Small intestine (tissue), 7 donors: ENCODE data around the gene PPP2R2B. TPM values are rescaled to one million over a fixed set of nuclear protein-coding genes. Genes with fewer than 3 reads are reported as not detected.
"Not testable (repeated sequence)": the region's sequence is repeated elsewhere in the genome, so short reads cannot be mapped to it uniquely, and the experiment has no call there.

Experiments
- DNase-seq, 2 donors: peaks; one replicate each; pipeline versions ENCODE4 v3.0.0 to v3.0.0-alpha.2; 2013
- FAIRE-seq: peaks from 2 replicates; lab custom pipeline; 2012; peaks lifted over from hg19 to GRCh38; lab: Jason Lieb, UNC
- H3K27ac ChIP-seq, 3 donors: one replicate each; pipeline ENCODE4 v1.5.1; 2013; ENCODE audit warnings: low read length in 2 of 3, mild to moderate bottlenecking in 2 of 3, control low read depth in 1 of 3, inconsistent platforms in 1 of 3, low read depth in 1 of 3, moderate library complexity in 1 of 3
- H3K27me3 ChIP-seq, 3 donors: one replicate each; pipeline ENCODE4 v1.6.1; 2013; ENCODE audit warnings: low read length in 3 of 3, inconsistent platforms in 1 of 3; ENCODE audit not compliant: control insufficient read depth in 3 of 3, insufficient read depth in 3 of 3
- H3K36me3 ChIP-seq, 3 donors: one replicate each; pipeline ENCODE4 v1.6.1; 2013; ENCODE audit warnings: low read length in 3 of 3, inconsistent platforms in 1 of 3, low read depth in 1 of 3, mild to moderate bottlenecking in 1 of 3, moderate library complexity in 1 of 3; ENCODE audit not compliant: control insufficient read depth in 3 of 3, insufficient read depth in 2 of 3
- H3K4me1 ChIP-seq, 3 donors: one replicate each; pipeline ENCODE4 v1.6.1; 2013; ENCODE audit warnings: low read length in 2 of 3, inconsistent platforms in 1 of 3, low read depth in 1 of 3, mild to moderate bottlenecking in 1 of 3, moderate library complexity in 1 of 3; ENCODE audit not compliant: control insufficient read depth in 3 of 3, insufficient read depth in 2 of 3
- H3K4me3 ChIP-seq, 3 donors: one replicate each; pipeline ENCODE4 v1.5.1; 2013; ENCODE audit warnings: low read length in 3 of 3, control low read depth in 1 of 3, inconsistent platforms in 1 of 3, low read depth in 1 of 3, mild to moderate bottlenecking in 1 of 3, moderate library complexity in 1 of 3
- H3K9me3 ChIP-seq, 2 donors: one replicate each; pipeline ENCODE4 v1.6.1; 2013; ENCODE audit warnings: low read depth in 1 of 2, low read length in 1 of 2; ENCODE audit not compliant: control insufficient read depth in 2 of 2, insufficient read depth in 1 of 2
- WGBS, 3 donors: extraction: QIAGEN DNeasy Blood & Tissue Kit; methylation state at CpG; one replicate each; pipeline ENCODE4 v1.1.7; 2013; 5-methylcytosine and 5-hydroxymethylcytosine counted together
- polyA plus RNA-seq, 4 donors: library from polyadenylated mRNA; stranded (reverse) in 3 of 4; unstranded in 1 of 4; fragments of 200-250 nt in 3 of 4; fragments of 120-200 nt in 1 of 4; gene quantifications; one replicate each; pipeline versions ENCODE4 v1.2.1 to v1.2.3, GENCODE V29; 2013
- donor health status: healthy with polysubstance abuse.
- donor health status: control.
- donor health status: control.
- donor health status: Bipolar disorder and iron deficiency.
- donor health status: healthy.

The PPP2R2B gene
- polyA plus RNA-seq, 4 donors = 0.22 to 3.8 (median 1.6) TPM

DNA sequence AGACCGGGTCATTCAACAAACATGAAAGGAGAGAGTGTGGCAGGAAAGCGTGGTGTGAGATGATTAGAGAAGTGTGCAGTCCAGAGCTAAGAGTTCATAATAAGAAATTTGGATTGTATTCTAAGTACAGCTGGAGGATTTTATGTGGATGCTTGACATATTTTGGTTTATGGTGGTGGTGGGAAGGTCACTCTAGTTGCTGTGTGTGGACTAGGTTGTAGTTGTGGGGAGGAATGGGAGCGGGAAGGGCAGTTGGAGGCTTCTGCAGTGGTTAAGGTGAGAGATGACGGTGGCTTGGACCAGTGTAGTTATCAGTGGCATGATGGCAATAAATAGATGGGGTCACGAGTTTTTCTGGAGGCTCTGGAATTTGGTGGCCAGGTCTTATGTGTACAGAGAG is 316.8 kb downstream of the PPP2R2B start:
- Histone ChIP-seq H3K9me3 (no peaks in the 10 kb centered on the region), H3K4me3 (no peak overlapping the region), H3K27me3 (no peaks in the 10 kb centered on the region), H3K4me1 (no peaks in the 10 kb centered on the region), H3K27ac (no peak overlapping the region), H3K36me3 (no peaks in the 10 kb centered on the region)
- WGBS, 3 donors = 68 to 81% (median 70%) methylated on average over 5 of the region's 5 CpGs
- DNase-seq (no peak), FAIRE-seq (no peak)

DNA sequence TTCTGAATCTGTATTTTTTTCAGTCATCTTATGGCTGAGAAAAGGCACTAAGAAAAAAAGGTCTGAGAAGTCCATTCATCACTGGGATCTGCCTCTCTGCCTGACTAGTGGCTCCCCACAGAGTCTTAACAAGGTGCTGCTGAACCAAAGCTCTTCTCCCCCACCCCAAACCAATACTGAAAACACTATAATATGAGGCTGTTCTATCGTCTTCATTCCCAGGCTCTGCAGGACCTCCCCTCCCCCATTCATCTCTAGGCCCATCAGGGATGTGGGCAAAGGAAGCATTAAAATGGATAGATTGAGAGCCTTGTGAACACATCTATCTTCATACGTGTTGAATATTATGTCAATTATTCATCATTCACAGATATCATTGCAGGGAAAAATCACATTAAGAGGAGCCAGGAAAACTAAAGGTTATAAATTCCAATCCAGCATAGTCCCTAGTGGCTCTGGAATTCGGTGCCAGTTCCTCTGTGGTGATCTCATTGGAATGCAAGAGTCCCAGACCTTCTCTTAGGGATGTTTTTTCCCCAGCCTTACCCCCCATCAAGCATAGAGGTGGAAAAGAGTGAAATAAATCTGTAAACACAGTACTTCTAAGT is 318.2 kb downstream of the PPP2R2B start:
- Histone ChIP-seq H3K4me3 (no peak overlapping the region), H3K36me3 (no peaks in the 10 kb centered on the region), H3K9me3 (no peaks in the 10 kb centered on the region), H3K4me1 (no peaks in the 10 kb centered on the region), H3K27ac (no peak overlapping the region), H3K27me3 (no peaks in the 10 kb centered on the region)
- WGBS, 3 donors = 37 to 48% (median 44%) methylated on average over 3 of the region's 3 CpGs
- DNase-seq = no peak
- FAIRE-seq = no peak

DNA sequence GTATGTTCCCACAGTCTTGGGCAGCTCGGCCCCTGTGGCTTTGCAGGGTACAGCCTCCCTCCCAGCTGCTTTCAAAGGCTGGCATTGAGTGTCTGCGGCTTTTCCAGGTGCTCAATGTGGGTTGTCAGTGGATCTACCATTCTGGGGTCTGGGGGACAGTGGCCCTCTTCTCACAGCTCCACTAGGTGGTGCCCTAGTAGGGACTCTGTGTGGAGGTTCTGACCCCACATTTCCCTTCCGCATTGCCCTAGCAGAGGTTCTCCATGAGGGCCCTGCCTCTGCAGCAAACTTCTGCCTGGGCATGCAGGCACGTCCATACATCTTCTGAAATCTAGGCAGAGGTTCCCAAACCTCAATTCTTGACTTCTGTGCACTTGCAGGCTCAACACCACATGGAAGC is 321.7 kb downstream of the PPP2R2B start:
- DNase-seq, H3K27me3 ChIP-seq, H3K27ac ChIP-seq, H3K4me1 ChIP-seq, H3K4me3 ChIP-seq, H3K36me3 ChIP-seq, H3K9me3 ChIP-seq, FAIRE-seq: not testable (repeated sequence)
- 63 to 84% (median 78%) methylated on average over 4 of the region's 4 CpGs for WGBS, 3 donors

DNA sequence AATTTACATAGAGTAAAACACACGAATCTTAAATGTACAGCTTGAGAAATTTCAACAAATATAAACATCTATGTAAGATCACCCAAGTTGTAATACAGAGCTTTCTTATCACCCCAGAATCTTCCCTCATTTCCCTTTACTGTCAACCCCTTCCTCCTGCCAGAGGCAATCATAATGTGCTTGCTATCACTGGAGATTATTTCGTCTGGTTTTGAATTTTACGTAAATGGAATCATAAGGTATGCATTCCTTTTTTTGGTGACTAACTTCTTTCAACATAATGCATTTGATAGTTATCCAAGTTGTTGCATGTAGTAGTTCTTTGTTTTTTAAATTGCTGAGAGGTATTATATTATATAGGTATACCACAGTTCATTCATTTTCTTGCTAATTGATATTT is 325.1 kb downstream of the PPP2R2B start:
- no peak overlapping the region for H3K27ac ChIP-seq
- no peak for DNase-seq
- no peaks in the 10 kb centered on the region for H3K9me3 ChIP-seq
- H3K36me3 ChIP-seq = no peaks in the 10 kb centered on the region
- no peak overlapping the region for H3K4me3 ChIP-seq
- H3K4me1 ChIP-seq = no peaks in the 10 kb centered on the region
- WGBS, 3 donors = 58 to 63% (median 58%) methylated on average over 3 of the region's 3 CpGs
- no peak for FAIRE-seq
- H3K27me3 ChIP-seq = peaks cover 0 to 3% (median 0%) of the 10 kb centered on the region in 3 donors

DNA sequence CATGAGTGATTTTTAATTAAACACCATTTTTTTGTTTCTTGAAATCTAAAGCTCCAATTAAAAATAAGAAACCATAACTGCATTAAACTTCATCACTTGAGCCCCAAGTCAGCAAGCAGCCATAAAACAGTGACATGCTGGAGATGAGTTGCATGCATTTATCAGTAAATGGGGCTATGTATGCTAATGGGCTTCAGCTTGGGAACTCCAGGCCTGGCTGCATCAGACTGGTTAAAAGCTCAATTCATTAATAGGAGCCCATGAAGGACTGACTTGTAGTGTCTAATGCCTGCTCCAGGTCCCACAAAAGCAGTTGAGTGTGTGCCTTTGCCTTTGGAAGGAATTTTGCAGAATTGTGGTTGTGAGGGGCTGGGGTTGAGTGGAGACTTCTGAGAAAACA is 328.9 kb downstream of the PPP2R2B start:
- H3K27me3 ChIP-seq = peaks cover 0 to 5% (median 0%) of the 10 kb centered on the region in 3 donors
- no peak overlapping the region for H3K27ac ChIP-seq
- no peak for FAIRE-seq
- no peak overlapping the region for H3K4me3 ChIP-seq
- no peaks in the 10 kb centered on the region for H3K36me3 ChIP-seq
- no peaks in the 10 kb centered on the region for H3K4me1 ChIP-seq
- DNase-seq = no peak
- H3K9me3 ChIP-seq = no peaks in the 10 kb centered on the region

DNA sequence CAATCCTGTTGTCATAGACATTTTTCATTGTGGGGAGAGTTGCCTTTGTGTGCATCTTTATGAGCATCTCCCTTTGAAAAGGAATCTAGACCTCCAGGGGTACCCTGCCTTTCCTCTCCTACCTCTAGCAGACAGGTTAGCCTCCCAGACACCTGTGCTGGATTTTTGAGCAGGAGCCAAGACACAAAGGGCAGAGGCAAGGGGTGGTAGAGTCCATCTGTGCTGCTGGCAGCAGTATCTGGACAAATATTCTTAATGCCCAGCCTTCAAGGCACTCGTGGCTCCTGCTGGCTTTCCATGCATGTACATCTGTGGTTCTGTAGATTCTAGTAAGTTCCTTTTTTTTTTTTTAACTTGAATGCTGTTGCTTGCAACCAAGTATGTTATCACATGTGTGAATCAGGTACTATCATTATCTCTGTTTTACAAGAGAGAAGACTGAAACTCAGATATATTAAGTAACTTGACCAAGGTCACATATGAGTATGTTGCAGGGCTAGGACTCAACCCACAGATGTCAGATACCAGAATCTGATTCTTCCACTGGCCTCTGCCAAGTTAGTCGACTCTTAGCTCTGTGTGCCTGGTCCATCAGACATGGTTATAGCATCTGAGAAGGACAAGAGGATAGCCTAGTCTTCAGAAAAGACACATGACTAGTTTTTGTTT is 329.6 kb downstream of the PPP2R2B start:
- no peak for FAIRE-seq
- Histone ChIP-seq H3K9me3 (no peaks in the 10 kb centered on the region), H3K27me3 (peaks cover 0 to 5% (median 0%) of the 10 kb centered on the region in 3 donors), H3K36me3 (no peaks in the 10 kb centered on the region), H3K4me3 (no peak overlapping the region), H3K4me1 (no peaks in the 10 kb centered on the region), H3K27ac (no peak overlapping the region)
- 26 to 42% (median 29%) methylated on average over 2 of the region's 2 CpGs for WGBS, 3 donors
- no peak for DNase-seq

DNA sequence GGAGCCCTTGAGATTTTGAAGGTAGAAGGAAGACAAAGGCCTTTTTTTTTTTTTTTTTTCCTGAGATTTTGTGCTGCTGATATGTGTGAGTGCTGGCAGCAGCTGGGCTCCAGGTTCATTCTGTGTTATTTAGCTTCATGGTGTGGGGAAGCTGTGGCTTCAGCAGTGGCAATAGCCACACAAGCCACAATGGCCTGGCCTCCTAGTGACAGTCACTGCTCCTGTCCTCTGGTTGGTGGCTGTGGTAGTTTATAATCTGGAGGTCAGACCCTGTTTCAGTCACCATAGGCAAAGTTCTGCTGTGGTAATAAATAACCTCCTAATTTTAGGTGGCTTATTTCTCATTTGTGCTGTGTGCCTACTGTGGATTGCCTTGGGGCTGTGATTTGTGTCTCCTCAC is 334.3 kb downstream of the PPP2R2B start:
- no peak for FAIRE-seq

DNA sequence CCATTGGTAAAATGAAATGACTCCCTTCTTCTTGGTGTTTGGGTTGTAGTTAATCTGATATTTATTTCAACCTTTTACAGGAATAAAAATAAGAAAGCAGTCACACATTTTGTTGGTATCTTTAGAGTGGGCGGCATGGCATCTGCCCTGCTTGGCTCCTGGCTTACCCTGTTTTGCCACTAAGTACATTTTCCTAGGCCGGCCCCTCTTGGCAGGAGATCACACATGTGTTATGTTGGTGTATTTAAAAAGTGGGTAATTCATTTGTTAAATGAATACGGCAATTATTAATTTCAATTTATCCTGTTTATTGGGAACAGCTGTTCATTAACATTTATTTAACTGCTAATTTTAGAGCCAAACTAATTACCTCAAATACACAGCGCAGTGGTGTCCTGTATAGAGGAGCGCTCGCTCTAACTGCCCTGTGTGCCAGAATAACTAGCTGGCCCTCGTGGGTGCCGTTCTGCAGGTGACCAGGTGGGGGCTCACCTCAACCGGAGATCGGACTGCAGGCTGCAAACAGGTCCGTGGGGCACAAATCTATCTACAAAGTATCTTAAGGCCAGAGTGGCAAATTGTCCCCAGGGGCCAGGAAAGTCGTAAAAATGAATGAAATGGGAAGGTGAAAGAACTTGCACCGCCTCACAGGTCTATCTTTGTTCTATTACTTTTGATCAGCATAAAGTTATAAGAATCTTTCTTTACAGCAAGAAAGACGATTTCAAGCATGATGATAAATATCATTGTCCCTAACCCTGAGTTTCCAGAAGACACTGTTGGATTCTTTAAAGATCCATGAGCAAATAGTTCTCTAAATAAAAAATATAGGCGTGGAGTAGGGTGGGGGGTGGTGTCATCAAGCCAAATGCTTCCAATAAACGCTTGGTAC is 336.4 kb downstream of the PPP2R2B start:
- no peaks in the 10 kb centered on the region for H3K9me3 ChIP-seq
- DNase-seq (peak; percentile 59 to 60), FAIRE-seq (no peak)
- no peaks in the 10 kb centered on the region for H3K36me3 ChIP-seq
- H3K27me3 ChIP-seq = no peaks in the 10 kb centered on the region
- H3K4me1 ChIP-seq = no peaks in the 10 kb centered on the region
- WGBS, 3 donors = 17 to 27% (median 23%) methylated on average over 16 of the region's 16 CpGs
- H3K27ac ChIP-seq = no peak overlapping the region
- H3K4me3 ChIP-seq = no peak overlapping the region

More for the DNA sequence above, 334.3 kb downstream of the PPP2R2B start:
- Histone ChIP-seq H3K27ac (no peak overlapping the region), H3K4me1 (no peaks in the 10 kb centered on the region), H3K27me3 (peaks cover 0 to 2% (median 0%) of the 10 kb centered on the region in 3 donors), H3K36me3 (no peaks in the 10 kb centered on the region), H3K9me3 (no peaks in the 10 kb centered on the region), H3K4me3 (no peak overlapping the region)
- DNase-seq = no peak
